Kidney (tissue), 14 donors: Measurements from ENCODE around the gene TANGO2. TPM values are rescaled to one million over a fixed set of nuclear protein-coding genes. Genes with fewer than 3 reads are reported as not detected.
A peak's percentile ranks its signal among the peaks of the same experiment; 100 is the strongest.

Experiments
- DNase-seq, 5 donors: peaks; one replicate each; pipeline ENCODE4 v3.0.0-alpha.2; 2013 to 2020
- FAIRE-seq: peaks from 2 replicates; lab custom pipeline; 2012; peaks lifted over from hg19 to GRCh38; lab: Jason Lieb, UNC
- H3K27ac ChIP-seq, 2 donors: one replicate each; pipeline ENCODE4 v1.7.0; 2013; ENCODE audit warnings: low read depth in 2 of 2, low read length in 2 of 2, inconsistent platforms in 1 of 2
- H3K27me3 ChIP-seq: one replicate; pipeline ENCODE4 v1.7.1; 2013; ENCODE audit warnings: low read length, inconsistent platforms; ENCODE audit not compliant: control insufficient read depth, insufficient read depth
- H3K36me3 ChIP-seq, 3 donors: one replicate each; pipeline versions ENCODE4 v1.7.0 to v1.7.1; 2013; ENCODE audit warnings: low read length in 3 of 3, control low read depth in 1 of 3, inconsistent platforms in 1 of 3; ENCODE audit not compliant: insufficient read depth in 3 of 3, control insufficient read depth in 2 of 3
- H3K4me1 ChIP-seq, 3 donors: one replicate each; pipeline versions ENCODE4 v1.7.0 to v1.7.1; 2013; ENCODE audit warnings: low read length in 3 of 3, inconsistent platforms in 1 of 3, low read depth in 1 of 3; ENCODE audit not compliant: control insufficient read depth in 2 of 3, insufficient read depth in 2 of 3
- H3K4me3 ChIP-seq, 3 donors: one replicate each; pipeline versions ENCODE4 v1.7.0 to v1.8.1; 2013; ENCODE audit warnings: low read length in 3 of 3, control low read depth in 1 of 3, inconsistent platforms in 1 of 3
- H3K9ac ChIP-seq, 3 donors: one replicate each; pipeline versions ENCODE4 v1.7.0 to v1.7.1; 2013; ENCODE audit warnings: low read length in 3 of 3, control low read depth in 1 of 3, inconsistent platforms in 1 of 3
- H3K9me3 ChIP-seq, 3 donors: one replicate each; pipeline versions ENCODE4 v1.7.0 to v1.7.1; 2013; ENCODE audit warnings: low read length in 3 of 3, control low read depth in 1 of 3, inconsistent platforms in 1 of 3; ENCODE audit not compliant: control insufficient read depth in 2 of 3, insufficient read depth in 1 of 3
- intact Hi-C: fragments of 100-400 bp; cut with DNase I; formaldehyde crosslinking; loops from one replicate; pipeline ENCODE4 v1.11.1; 2022
- polyA plus RNA-seq: library from polyadenylated mRNA; stranded (reverse); fragments of 350-450 nt; fragmentation: Illumina TruSeq; extraction: RNeasy Lipid Tissue Mini Kit (QIAGEN cat#74804); gene quantifications from one replicate; pipeline ENCODE4 v1.2.3, GENCODE V29; 2014; ENCODE audit warnings: low read depth, low replicate concordance; ENCODE audit not compliant: insufficient read depth
- total RNA-seq: library from RNA; stranded (reverse); fragmentation: NEBNext Ultra II Directional; extraction: Animal tissue kit (Norgen Biotek cat#: 25700); gene quantifications from one replicate; pipeline ENCODE4 v1.2.1, GENCODE V29; 2021
- TF ChIP-seq, protein P1 (sequence below): IDR thresholded peaks from 3 replicates; pipeline ENCODE4 v1.5.1; 2012; ENCODE audit warnings: mild to moderate bottlenecking, moderate library complexity, borderline replicate concordance; ENCODE audit not compliant: insufficient read depth; ENCODE audit errors: extremely low read depth
- donor health status: control.
- donor health status: control.
- donor health status: control.
- donor health status: control.
- donor health status: control.
- donor health status: DM: yes; HTN: yes; CAD: no.
- donor health status: Normal renal cell carcinoma (clear cell type).

TANGO2 gene
- total and polyA plus RNA-seq, 2 donors from 2014 or later, result 27.7 to 37.3 TPM

DNA sequence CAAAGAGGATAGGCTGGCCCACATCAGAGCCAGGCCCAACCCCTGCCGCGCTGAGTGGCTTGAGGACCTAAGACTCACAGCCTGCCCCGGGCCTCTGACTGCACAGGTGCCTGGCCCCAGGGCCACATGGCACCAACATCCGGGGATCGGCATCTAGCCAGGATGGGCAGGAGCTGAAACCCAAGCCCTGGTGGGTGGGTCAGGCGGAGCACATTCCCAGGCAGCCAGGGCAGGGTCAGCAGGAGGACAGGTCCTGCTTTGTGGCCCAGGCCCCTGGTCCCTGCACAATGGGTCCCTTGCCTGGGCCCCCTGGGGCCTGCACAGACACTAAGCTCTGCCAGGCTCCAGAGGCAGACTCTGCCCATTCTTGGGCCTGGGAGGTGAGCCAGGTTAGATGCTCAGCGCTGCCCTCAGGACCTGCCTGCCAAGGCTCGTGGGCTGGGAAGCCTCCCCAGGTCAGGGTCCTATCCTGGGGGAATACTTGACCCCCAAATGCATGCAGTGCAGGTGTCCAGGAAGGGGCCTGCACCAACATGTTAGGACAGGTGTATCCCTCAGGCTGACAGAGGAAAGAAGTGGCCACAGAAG, 37.8 kb upstream of the TANGO2 start:
- no peaks in the 10 kb centered on the region for H3K27me3 ChIP-seq
- DNase-seq (peak in 1 of 5 donors; percentile 61), FAIRE-seq (no peak)
- no peak overlapping the region for H3K4me3 ChIP-seq
- no peak overlapping the region for H3K27ac ChIP-seq
- intact Hi-C loops, result no loop called here
- TF ChIP-seq, protein P1, sequence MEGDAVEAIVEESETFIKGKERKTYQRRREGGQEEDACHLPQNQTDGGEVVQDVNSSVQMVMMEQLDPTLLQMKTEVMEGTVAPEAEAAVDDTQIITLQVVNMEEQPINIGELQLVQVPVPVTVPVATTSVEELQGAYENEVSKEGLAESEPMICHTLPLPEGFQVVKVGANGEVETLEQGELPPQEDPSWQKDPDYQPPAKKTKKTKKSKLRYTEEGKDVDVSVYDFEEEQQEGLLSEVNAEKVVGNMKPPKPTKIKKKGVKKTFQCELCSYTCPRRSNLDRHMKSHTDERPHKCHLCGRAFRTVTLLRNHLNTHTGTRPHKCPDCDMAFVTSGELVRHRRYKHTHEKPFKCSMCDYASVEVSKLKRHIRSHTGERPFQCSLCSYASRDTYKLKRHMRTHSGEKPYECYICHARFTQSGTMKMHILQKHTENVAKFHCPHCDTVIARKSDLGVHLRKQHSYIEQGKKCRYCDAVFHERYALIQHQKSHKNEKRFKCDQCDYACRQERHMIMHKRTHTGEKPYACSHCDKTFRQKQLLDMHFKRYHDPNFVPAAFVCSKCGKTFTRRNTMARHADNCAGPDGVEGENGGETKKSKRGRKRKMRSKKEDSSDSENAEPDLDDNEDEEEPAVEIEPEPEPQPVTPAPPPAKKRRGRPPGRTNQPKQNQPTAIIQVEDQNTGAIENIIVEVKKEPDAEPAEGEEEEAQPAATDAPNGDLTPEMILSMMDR, result no peak
- peaks cover 0 to 6% (median 2%) of the 10 kb centered on the region in 3 donors for H3K36me3 ChIP-seq
- peaks cover 0 to 21% (median 0%) of the 10 kb centered on the region in 3 donors for H3K4me1 ChIP-seq
- H3K9me3 ChIP-seq, result no peaks in the 10 kb centered on the region
- H3K9ac ChIP-seq, result no peak overlapping the region

DNA sequence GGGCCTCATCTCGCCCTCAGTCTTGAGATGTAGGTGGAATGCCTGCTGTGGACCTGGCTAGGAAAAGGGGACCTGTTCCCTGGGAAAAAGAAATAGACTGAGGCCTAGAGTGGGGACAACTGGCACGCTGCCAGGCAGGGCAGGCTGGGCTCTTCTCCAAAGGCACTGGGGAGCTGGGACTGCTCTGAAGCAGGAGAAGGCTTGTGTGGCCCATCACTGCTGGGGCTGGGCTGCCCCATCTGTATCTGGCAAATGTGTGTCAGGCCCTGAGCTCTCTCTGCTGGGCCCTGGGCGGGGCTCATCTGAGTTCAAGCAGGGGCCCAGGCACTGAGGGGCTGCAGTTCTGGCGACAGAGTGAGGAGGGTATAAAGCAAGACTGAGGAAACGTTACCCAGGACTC, 37.2 kb upstream of the TANGO2 start:
- no peak for FAIRE-seq
- H3K27me3 ChIP-seq, result no peaks in the 10 kb centered on the region
- peaks cover 0 to 6% (median 2%) of the 10 kb centered on the region in 3 donors for H3K36me3 ChIP-seq
- H3K9me3 ChIP-seq, result no peaks in the 10 kb centered on the region
- intact Hi-C loops, result no loop called here
- peaks cover 0 to 21% (median 0%) of the 10 kb centered on the region in 3 donors for H3K4me1 ChIP-seq
- no peak overlapping the region for H3K4me3 ChIP-seq
- H3K27ac ChIP-seq, result no peak overlapping the region
- H3K9ac ChIP-seq, result peak overlapping the region in 1 of 3 donors; percentile 12
- peak in 1 of 5 donors; percentile 60 for DNase-seq
- TF ChIP-seq, protein P1, result no peak

DNA sequence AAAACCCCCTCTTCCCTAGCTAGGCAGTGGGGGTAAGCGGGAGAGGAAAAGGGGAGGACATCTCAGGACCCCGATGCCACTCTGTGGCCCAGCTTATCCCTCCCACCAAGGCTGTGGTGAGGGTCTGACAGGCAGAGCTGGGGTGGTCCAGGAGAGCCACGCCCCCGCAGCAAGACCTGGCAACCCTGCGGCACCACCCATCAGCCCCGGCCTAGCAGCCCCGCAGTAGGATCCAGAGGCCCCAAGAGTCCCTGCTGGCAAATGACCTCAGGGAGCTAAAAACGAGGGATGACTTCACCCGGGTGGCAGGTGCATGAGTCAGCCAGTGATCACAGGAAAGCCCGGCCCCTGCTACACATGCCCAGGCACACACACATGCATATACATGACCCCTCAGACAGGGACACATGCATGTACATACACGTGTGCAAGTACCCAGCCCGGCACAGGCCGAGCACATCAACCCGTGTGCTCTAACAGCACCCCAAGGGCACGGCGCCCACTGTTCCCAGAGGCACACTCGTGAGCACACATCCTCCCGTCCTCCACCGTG, 36.6 kb upstream of the TANGO2 start:
- Histone ChIP-seq H3K9ac (no peak overlapping the region), H3K4me1 (peaks cover 0 to 21% (median 0%) of the 10 kb centered on the region in 3 donors), H3K4me3 (no peak overlapping the region), H3K27me3 (no peaks in the 10 kb centered on the region), H3K9me3 (no peaks in the 10 kb centered on the region), H3K36me3 (peaks cover 0 to 2% (median 2%) of the 10 kb centered on the region in 3 donors), H3K27ac (no peak overlapping the region)
- intact Hi-C loops, result no loop called here
- FAIRE-seq (no peak), DNase-seq (peak in 1 of 5 donors; percentile 80)
- TF ChIP-seq, protein P1, result no peak
